ENCODE measurements around the gene SGF29. TPM values are rescaled to one million over a fixed set of nuclear protein-coding genes. Genes with fewer than 3 reads are reported as not detected.
"Not testable (repeated sequence)": the region's sequence is repeated elsewhere in the genome, so short reads cannot be mapped to it uniquely, and the experiment has no call there.

The SGF29 gene
- total and polyA plus RNA-seq, 2 of the 4 experiments (the other 2 are of a cell fraction) = 4.3 to 7.7 TPM

GRCh38 chr16:28527100-28527785 is 26.5 kb upstream of the SGF29 start:
- H3K23ac ChIP-seq (ENCODE audit: low read depth, low read length); H4K20me1 ChIP-seq (ENCODE audit: insufficient read depth, low read length); H2BK15ac ChIP-seq (ENCODE audit: low read depth, low read length); H3K4me3 ChIP-seq (ENCODE audit: insufficient read depth, low read depth, low read length); DNase-seq; H3K9ac ChIP-seq (ENCODE audit: low read depth, low read length); H2AK9ac ChIP-seq (replicated peaks; ENCODE audit: low read depth, low read length, poor library complexity); H2AK5ac ChIP-seq (ENCODE audit: low read depth, low read length); H3K79me1 ChIP-seq (ENCODE audit: low read depth in 1 of 2, low read length in 2 of 2); H4K5ac ChIP-seq (ENCODE audit: low read depth, low read length); BruUV-seq (replicated peaks); H3K9me3 ChIP-seq (ENCODE audit: control insufficient read depth, insufficient read depth, low read length); ATAC-seq (ENCODE audit: low read depth); POLR2A ChIA-PET (ENCODE audit: unreplicated experiment); dilution Hi-C loops (cut with HindIII; ENCODE audit: low sequenced_read_pairs, unreplicated experiment); H4K8ac ChIP-seq (ENCODE audit: low read depth in 2 of 2, low read length in 2 of 2); in situ Hi-C loops (cut with MboI; ENCODE audit: low sequenced_read_pairs); H3K4me2 ChIP-seq (ENCODE audit: low read depth, low read length); intact Hi-C loops (cut with micrococcal nuclease); H2BK120ac ChIP-seq (ENCODE audit: low read depth, low read length); H3K9me1 ChIP-seq (ENCODE audit: insufficient read depth, low read length); CTCF ChIA-PET; H3K4me1 ChIP-seq (ENCODE audit: control insufficient read depth, insufficient read depth, low read length); H3K14ac ChIP-seq (replicated peaks; ENCODE audit: low read depth, low read length); H2BK5ac ChIP-seq (ENCODE audit: low read depth, low read length, poor library complexity, severe bottlenecking); H2BK20ac ChIP-seq (ENCODE audit: low read depth, low read length); H3K18ac ChIP-seq (ENCODE audit: low read depth, low read length); H3K27me3 ChIP-seq (ENCODE audit: control insufficient read depth, insufficient read depth, low read length); H3K36me3 ChIP-seq (ENCODE audit: control insufficient read depth, insufficient read depth, low read length); H3K4ac ChIP-seq (ENCODE audit: low read depth, low read length); H3K27ac ChIP-seq (ENCODE audit: insufficient read depth, low read length); H4K91ac ChIP-seq (ENCODE audit: insufficient read depth, low read depth, low read length); H3K56ac ChIP-seq (ENCODE audit: extremely low read depth, insufficient read depth, low read length); H2AFZ ChIP-seq (replicated peaks; ENCODE audit: low read length, poor library complexity): not testable (repeated sequence)
- WGBS, 2 experiments (ENCODE audit: extremely low coverage in 2 of 2, insufficient read length in 1 of 2) = no CpG with 5 or more reads among the region's 7 CpGs

Data from IMR-90 (cell line).